ENCODE data around the gene KIR2DL4.
"Not testable (repeated sequence)": the region's sequence is repeated elsewhere in the genome, so short reads cannot be mapped to it uniquely, and the experiment has no call there.

Gene KIR2DL4

GRCh38 chr19:54835126-54835525 is 31.7 kb downstream of the KIR2DL4 start:
- H3K9me3 ChIP-seq (ENCODE audit: control insufficient read depth, low read length) = peaks cover 21% of the 10 kb centered on the region
- WGBS, 2 experiments (ENCODE audit: insufficient coverage in 2 of 2) = 69 to 100% methylated on average over 2 to 3 of the region's 5 CpGs

GRCh38 chr19:54837522-54837921 is 34.1 kb downstream of the KIR2DL4 start:
- H3K27ac ChIP-seq (ENCODE audit: low read depth, low read length, severe bottlenecking); H3K4me1 ChIP-seq (ENCODE audit: control insufficient read depth, insufficient read depth, low read length, poor library complexity, severe bottlenecking); H3K36me3 ChIP-seq (ENCODE audit: control insufficient read depth, insufficient read depth, low read length); H3K4me3 ChIP-seq (ENCODE audit: extremely low read depth, insufficient read depth, low read length, poor library complexity, severe bottlenecking): not testable (repeated sequence)
- H3K9me3 ChIP-seq (ENCODE audit: control insufficient read depth, low read length) = peaks cover 17% of the 10 kb centered on the region
- 30 to 33% methylated on average over 1 to 2 of the region's 2 CpGs for WGBS, 2 experiments (ENCODE audit: insufficient coverage in 2 of 2)

More at GRCh38 chr19:54835126-54835525, 31.7 kb downstream of the KIR2DL4 start:
- H3K4me1 ChIP-seq (ENCODE audit: control insufficient read depth, insufficient read depth, low read length, poor library complexity, severe bottlenecking); H3K36me3 ChIP-seq (ENCODE audit: control insufficient read depth, insufficient read depth, low read length); H3K27ac ChIP-seq (ENCODE audit: low read depth, low read length, severe bottlenecking); H3K4me3 ChIP-seq (ENCODE audit: extremely low read depth, insufficient read depth, low read length, poor library complexity, severe bottlenecking): not testable (repeated sequence)

DNA sequence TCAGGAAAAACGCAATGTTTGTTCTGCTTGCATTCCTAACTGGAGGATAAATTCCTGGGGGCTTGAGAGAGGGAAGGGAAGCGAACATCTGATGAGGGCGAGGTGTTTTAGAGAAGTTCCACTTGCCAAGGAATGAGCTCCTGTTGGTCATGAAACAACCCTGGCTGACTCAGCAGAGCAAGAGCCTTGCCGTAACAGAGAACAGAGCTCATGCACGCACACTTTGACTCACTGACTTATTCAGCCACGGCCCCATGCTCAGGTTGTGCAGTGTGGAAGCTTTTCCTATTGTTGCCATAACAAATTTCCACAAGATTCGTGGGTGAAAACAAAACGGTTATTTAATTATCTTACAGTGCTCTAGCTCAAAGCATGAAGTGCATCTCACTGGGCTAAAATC is 39.8 kb downstream of the KIR2DL4 start:
- 70 to 71% methylated on average over 7 to 8 of the region's 8 CpGs for WGBS, 2 experiments (ENCODE audit: insufficient coverage in 2 of 2)
- H3K27ac ChIP-seq (ENCODE audit: low read depth, low read length, severe bottlenecking); H3K4me3 ChIP-seq (ENCODE audit: extremely low read depth, insufficient read depth, low read length, poor library complexity, severe bottlenecking); H3K36me3 ChIP-seq (ENCODE audit: control insufficient read depth, insufficient read depth, low read length); H3K4me1 ChIP-seq (ENCODE audit: control insufficient read depth, insufficient read depth, low read length, poor library complexity, severe bottlenecking); H3K9me3 ChIP-seq (ENCODE audit: control insufficient read depth, low read length): not testable (repeated sequence)

DNA sequence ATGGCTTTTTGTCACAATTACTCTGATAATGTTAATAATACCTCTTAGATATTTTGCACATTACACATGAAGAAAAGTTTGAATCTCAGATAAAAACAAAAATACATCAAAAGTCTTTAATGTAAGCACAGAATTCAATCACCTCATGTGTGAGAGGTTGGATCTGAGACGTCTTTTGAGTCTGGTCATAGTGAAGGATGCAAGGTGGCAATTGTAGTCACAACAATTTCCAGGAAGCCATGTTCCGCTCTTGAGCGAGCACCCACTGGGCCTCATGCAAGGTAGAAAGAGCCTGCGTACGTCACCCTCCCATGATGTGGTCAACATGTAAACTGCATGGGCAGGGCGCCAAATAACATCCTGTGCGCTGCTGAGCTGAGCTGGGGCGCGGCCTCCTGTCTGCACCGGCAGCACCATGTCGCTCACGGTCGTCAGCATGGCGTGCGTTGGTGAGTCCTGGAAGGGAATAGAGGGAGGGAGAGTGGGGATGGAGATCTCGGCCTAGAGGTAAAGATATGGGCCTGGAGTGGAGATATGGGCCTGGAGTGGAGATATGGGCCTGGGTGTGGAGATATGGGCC is 46.7 kb downstream of the KIR2DL4 start, which contains the start of gene KIR3DL2:
Gene KIR3DL2 (plus strand): TSS at position 383 of the 580 bp plus-strand sequence. CDS start 33 bp downstream, at position 416.
- H3K4me1 ChIP-seq (ENCODE audit: control insufficient read depth, insufficient read depth, low read length, poor library complexity, severe bottlenecking); H3K36me3 ChIP-seq (ENCODE audit: control insufficient read depth, insufficient read depth, low read length); H3K4me3 ChIP-seq (ENCODE audit: extremely low read depth, insufficient read depth, low read length, poor library complexity, severe bottlenecking); H3K27ac ChIP-seq (ENCODE audit: low read depth, low read length, severe bottlenecking): not testable (repeated sequence)
- H3K9me3 ChIP-seq (ENCODE audit: control insufficient read depth, low read length) = peaks cover 33% of the 10 kb centered on the region
- 82 to 88% methylated on average over 10 to 11 of the region's 16 CpGs for WGBS, 2 experiments (ENCODE audit: insufficient coverage in 2 of 2)

DNA sequence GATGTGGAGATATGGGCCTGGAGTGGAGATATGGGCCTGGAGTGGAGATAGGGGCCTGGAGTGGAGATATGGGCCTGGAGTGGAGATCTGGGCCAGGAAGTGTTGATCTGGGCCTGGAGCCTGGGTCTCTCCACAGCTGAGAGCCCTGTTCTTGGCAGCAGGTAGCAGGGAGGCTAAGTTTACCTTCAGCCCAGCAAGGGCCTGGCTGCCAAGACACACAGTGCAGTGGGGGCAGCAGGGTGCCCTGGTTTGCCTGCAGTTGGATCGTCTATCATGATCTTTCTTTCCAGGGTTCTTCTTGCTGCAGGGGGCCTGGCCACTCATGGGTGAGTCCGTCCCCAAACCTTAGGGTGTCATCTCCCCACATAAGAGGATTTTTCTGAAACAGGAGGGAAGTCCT is 47.5 kb downstream of the KIR2DL4 start:
- Histone ChIP-seq H3K9me3 (ENCODE audit: control insufficient read depth, low read length) (peaks cover 33% of the 10 kb centered on the region), H3K4me1 (ENCODE audit: control insufficient read depth, insufficient read depth, low read length, poor library complexity, severe bottlenecking) (no peaks in the 10 kb centered on the region), H3K4me3 (ENCODE audit: extremely low read depth, insufficient read depth, low read length, poor library complexity, severe bottlenecking) (no peak overlapping the region), H3K27ac (ENCODE audit: low read depth, low read length, severe bottlenecking) (no peak overlapping the region), H3K36me3 (ENCODE audit: control insufficient read depth, insufficient read depth, low read length) (no peaks in the 10 kb centered on the region)
- WGBS, 2 experiments (ENCODE audit: insufficient coverage in 2 of 2) = 89% methylated on average over 1 of the region's 2 CpGs; no CpG with 5 or more reads in 1 of the 2 experiments

DNA sequence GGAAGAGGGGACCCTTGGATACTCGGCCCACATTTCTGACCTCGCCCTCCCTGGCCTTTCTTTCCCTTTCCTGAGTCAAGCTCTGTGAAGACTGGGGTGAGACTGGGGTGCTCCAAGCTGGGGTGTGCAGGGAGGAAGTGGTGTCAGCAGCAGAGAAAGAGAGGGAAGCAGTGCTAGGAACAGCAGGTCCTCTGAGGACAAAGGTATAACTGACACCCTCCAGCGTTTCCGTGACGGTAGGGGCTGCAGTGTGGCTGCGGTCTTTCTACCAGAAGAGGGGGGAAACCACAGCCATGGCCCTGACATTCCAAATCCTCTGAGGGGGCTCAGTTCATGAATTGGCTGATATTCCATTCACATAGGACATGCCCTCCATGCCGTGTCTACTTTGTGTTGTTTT is 47.9 kb downstream of the KIR2DL4 start:
- no peaks in the 10 kb centered on the region for H3K36me3 ChIP-seq (ENCODE audit: control insufficient read depth, insufficient read depth, low read length)
- 86 to 87% methylated on average over 6 of the region's 7 CpGs for WGBS, 2 experiments (ENCODE audit: insufficient coverage in 2 of 2)
- H3K4me1 ChIP-seq (ENCODE audit: control insufficient read depth, insufficient read depth, low read length, poor library complexity, severe bottlenecking) = no peaks in the 10 kb centered on the region
- no peak overlapping the region for H3K4me3 ChIP-seq (ENCODE audit: extremely low read depth, insufficient read depth, low read length, poor library complexity, severe bottlenecking)
- no peak overlapping the region for H3K27ac ChIP-seq (ENCODE audit: low read depth, low read length, severe bottlenecking)
- peaks cover 33% of the 10 kb centered on the region for H3K9me3 ChIP-seq (ENCODE audit: control insufficient read depth, low read length)

DNA sequence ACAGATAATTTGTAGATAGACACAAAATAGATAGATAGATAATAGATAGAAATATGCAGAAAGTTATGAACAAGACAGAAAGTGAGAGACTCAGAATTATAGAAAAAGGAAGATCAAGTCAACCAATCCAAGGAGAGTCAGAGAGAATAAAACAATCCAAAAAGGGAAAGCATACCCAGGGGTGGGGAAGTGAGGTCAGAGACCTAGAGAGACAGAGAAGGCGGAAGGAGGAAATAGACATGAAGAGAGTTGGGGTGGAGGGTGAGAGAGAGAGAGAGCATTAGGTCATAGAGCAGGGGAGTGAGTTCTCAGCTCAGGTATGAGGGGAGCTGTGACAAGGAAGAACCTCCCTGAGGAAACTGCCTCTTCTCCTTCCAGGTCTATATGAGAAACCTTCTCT is 51.8 kb downstream of the KIR2DL4 start:
- 55 to 69% methylated on average over 1 of the region's 1 CpG for WGBS, 2 experiments (ENCODE audit: insufficient coverage in 2 of 2)
- not testable (repeated sequence) for H3K4me3 ChIP-seq (ENCODE audit: extremely low read depth, insufficient read depth, low read length, poor library complexity, severe bottlenecking); H3K27ac ChIP-seq (ENCODE audit: low read depth, low read length, severe bottlenecking); H3K36me3 ChIP-seq (ENCODE audit: control insufficient read depth, insufficient read depth, low read length); H3K4me1 ChIP-seq (ENCODE audit: control insufficient read depth, insufficient read depth, low read length, poor library complexity, severe bottlenecking)
- H3K9me3 ChIP-seq (ENCODE audit: control insufficient read depth, low read length) = peaks cover 24% of the 10 kb centered on the region

GRCh38 chr19:54858476-54858875 is 55.1 kb downstream of the KIR2DL4 start:
- WGBS, 2 experiments (ENCODE audit: insufficient coverage in 2 of 2) = no CpG with 5 or more reads among the region's 3 CpGs
- not testable (repeated sequence) for H3K9me3 ChIP-seq (ENCODE audit: control insufficient read depth, low read length)

GRCh38 chr19:54859421-54859820 is 56.0 kb downstream of the KIR2DL4 start:
- not testable (repeated sequence) for H3K27ac ChIP-seq (ENCODE audit: low read depth, low read length, severe bottlenecking); H3K36me3 ChIP-seq (ENCODE audit: control insufficient read depth, insufficient read depth, low read length); H3K4me1 ChIP-seq (ENCODE audit: control insufficient read depth, insufficient read depth, low read length, poor library complexity, severe bottlenecking); H3K9me3 ChIP-seq (ENCODE audit: control insufficient read depth, low read length); H3K4me3 ChIP-seq (ENCODE audit: extremely low read depth, insufficient read depth, low read length, poor library complexity, severe bottlenecking)
- WGBS, 2 experiments (ENCODE audit: insufficient coverage in 2 of 2) = 68 to 81% methylated on average over 5 to 6 of the region's 7 CpGs

More at GRCh38 chr19:54858476-54858875, 55.1 kb downstream of the KIR2DL4 start:
- H3K4me1 ChIP-seq (ENCODE audit: control insufficient read depth, insufficient read depth, low read length, poor library complexity, severe bottlenecking); H3K27ac ChIP-seq (ENCODE audit: low read depth, low read length, severe bottlenecking); H3K4me3 ChIP-seq (ENCODE audit: extremely low read depth, insufficient read depth, low read length, poor library complexity, severe bottlenecking); H3K36me3 ChIP-seq (ENCODE audit: control insufficient read depth, insufficient read depth, low read length): not testable (repeated sequence)

GRCh38 chr19:54863459-54863858 is 60.0 kb downstream of the KIR2DL4 start:
- not testable (repeated sequence) for H3K36me3 ChIP-seq (ENCODE audit: control insufficient read depth, insufficient read depth, low read length); H3K9me3 ChIP-seq (ENCODE audit: control insufficient read depth, low read length); H3K27ac ChIP-seq (ENCODE audit: low read depth, low read length, severe bottlenecking); H3K4me1 ChIP-seq (ENCODE audit: control insufficient read depth, insufficient read depth, low read length, poor library complexity, severe bottlenecking); H3K4me3 ChIP-seq (ENCODE audit: extremely low read depth, insufficient read depth, low read length, poor library complexity, severe bottlenecking)
- no CpG with 5 or more reads among the region's 3 CpGs for WGBS, 2 experiments (ENCODE audit: insufficient coverage in 2 of 2)

Data from mesodermal cell (in vitro differentiated cells).